HepG2 (cell line): ENCODE data around the gene P2RY2. TPM values are rescaled to one million over a fixed set of nuclear protein-coding genes. Genes with fewer than 3 reads are reported as not detected.

ENCODE experiments used
- ATAC-seq: fragments of 200-7000 bp; cut with Tn5 transposase; 3 replicates; pipeline ENCODE4 v1.9.1; 2020; ENCODE audit warnings: mild to moderate bottlenecking, moderate library complexity
- BruUV-seq: library from RNA; stranded (reverse); fragments of 400-500 nt; replicated peaks from 2 replicates; lab custom pipeline; 2021; lab: Mats Ljungman, UMichigan
- CTCF ChIA-PET: fragments of 300-600 bp; formaldehyde crosslinking; extraction: SDS; loops from one replicate; lab custom pipeline; 2021; ENCODE audit warnings: low total read pairs, inconsistent platforms, low intra/inter-chr PET ratio; lab: Yijun Ruan, JAX
- POLR2A ChIA-PET: fragments of 350-600 bp; sonication (Branson Sonifier 250); formaldehyde crosslinking; loops from one replicate; lab custom pipeline; 2020; ENCODE audit warnings: antibody characterized with exemption, inconsistent platforms; lab: Yijun Ruan, JAX
- DNase-seq: peaks from one replicate; pipeline ENCODE4 v3.0.0-alpha.2; 2015; ENCODE audit warnings: low spot score
- FAIRE-seq: peaks from 3 replicates; lab custom pipeline; 2011; peaks lifted over from hg19 to GRCh38; lab: Jason Lieb, UNC
- H2AFZ ChIP-seq: one replicate; pipeline ENCODE4 v1.6.1; 2011; ENCODE audit warnings: low read length, inconsistent platforms
- H3K27ac ChIP-seq: fragments of 300-600 bp; 3 replicates; pipeline ENCODE4 v1.8.0; 2011; ENCODE audit warnings: mixed run types, mild to moderate bottlenecking, mixed read lengths, low read length, inconsistent platforms; ENCODE audit not compliant: insufficient read depth; ENCODE audit errors: extremely low read length
- H3K27me3 ChIP-seq, 2 experiments: fragments of 200-600 bp in 1 of 2; 2 replicates in 1 of 2; 3 replicates in 1 of 2; pipeline versions ENCODE4 v1.6.0 to v1.8.0; 2011; ENCODE audit warnings: low read length in 2 of 2, mild to moderate bottlenecking in 2 of 2, moderate library complexity in 2 of 2, inconsistent platforms in 1 of 2; ENCODE audit not compliant: insufficient read depth in 2 of 2, control insufficient read depth in 1 of 2
- H3K36me3 ChIP-seq, 2 experiments: fragments of 200-600 bp in 1 of 2; replicated peaks in 1 of 2; 2 replicates in 1 of 2; 3 replicates in 1 of 2; pipeline versions ENCODE4 v1.5.1 to v1.8.0; 2011; ENCODE audit warnings: low read length in 2 of 2, inconsistent platforms in 1 of 2; ENCODE audit not compliant: insufficient read depth in 2 of 2, control insufficient read depth in 1 of 2
- H3K4me1 ChIP-seq: 2 replicates; pipeline ENCODE4 v1.5.1; 2012; ENCODE audit warnings: low read length, inconsistent platforms; ENCODE audit not compliant: insufficient read depth
- H3K4me2 ChIP-seq: 2 replicates; pipeline ENCODE4 v1.6.0; 2011; ENCODE audit warnings: low read depth, low read length, inconsistent platforms
- H3K4me3 ChIP-seq, 3 experiments: fragments of 200-600 bp in 1 of 3; sonication (generic), shearing (Covaris generic) in 1 of 3; replicated peaks in 1 of 3; 2 replicates each; pipeline ENCODE4 v1.5.1; 2011 to 2016; ENCODE audit warnings: low read length in 3 of 3, inconsistent platforms in 2 of 3, low read depth in 2 of 3, mild to moderate bottlenecking in 2 of 3, control low read depth in 1 of 3, mixed read lengths in 1 of 3; ENCODE audit not compliant: insufficient read depth in 1 of 3
- H3K79me2 ChIP-seq: one replicate; pipeline ENCODE4 v1.6.1; 2011; ENCODE audit warnings: low read length, inconsistent platforms; ENCODE audit not compliant: insufficient read depth
- H3K9ac ChIP-seq: 2 replicates; pipeline ENCODE4 v1.6.0; 2011; ENCODE audit warnings: mild to moderate bottlenecking, low read depth, low read length, inconsistent platforms; ENCODE audit not compliant: insufficient read depth
- H3K9me3 ChIP-seq: 2 replicates; pipeline ENCODE4 v1.5.1; 2012; ENCODE audit warnings: mild to moderate bottlenecking, low read length
- H4K20me1 ChIP-seq: 2 replicates; pipeline ENCODE4 v1.6.0; 2011; ENCODE audit warnings: inconsistent platforms, mild to moderate bottlenecking, low read length, moderate library complexity; ENCODE audit not compliant: insufficient read depth
- HMG20A ChIP-seq: IDR thresholded peaks from 2 replicates; pipeline ENCODE4 v1.6.1; 2016; ENCODE audit warnings: borderline replicate concordance
- MLLT10 ChIP-seq: sonication (generic); formaldehyde crosslinking; IDR thresholded peaks from 2 replicates; pipeline ENCODE4 v1.4.0; 2020; ENCODE audit warnings: missing genetic modification reagents
- RARG ChIP-seq: sonication (generic); formaldehyde crosslinking; IDR thresholded peaks from 2 replicates; pipeline ENCODE4 v1.4.0; 2020; ENCODE audit warnings: low read depth, mild to moderate bottlenecking, missing genetic modification reagents
- RFX5 ChIP-seq: IDR thresholded peaks from 2 replicates; pipeline ENCODE4 v1.6.1; 2011; ENCODE audit warnings: low read depth, low read length, improper control_type of control experiment
- STAG1 ChIP-seq: sonication (generic); formaldehyde crosslinking; IDR thresholded peaks from 2 replicates; pipeline ENCODE4 v1.4.0; 2020; ENCODE audit warnings: missing genetic modification reagents
- TBX2 ChIP-seq: sonication (generic); formaldehyde crosslinking; IDR thresholded peaks from 2 replicates; pipeline ENCODE4 v1.5.0; 2020; ENCODE audit warnings: missing genetic modification reagents, mild to moderate bottlenecking, borderline replicate concordance
- ZBTB8A ChIP-seq: sonication (generic); formaldehyde crosslinking; IDR thresholded peaks from 2 replicates; pipeline ENCODE4 v1.4.0; 2020; ENCODE audit warnings: mild to moderate bottlenecking, low read depth, missing genetic modification reagents, borderline replicate concordance
- ZC3H13 ChIP-seq: sonication (generic); formaldehyde crosslinking; IDR thresholded peaks from 2 replicates; pipeline ENCODE4 v1.8.1; 2023; ENCODE audit warnings: mild to moderate bottlenecking, missing genetic modification reagents, moderate library complexity
- ZNF121 ChIP-seq: sonication (generic); formaldehyde crosslinking; IDR thresholded peaks from 2 replicates; pipeline ENCODE4 v1.5.0; 2020; ENCODE audit warnings: mild to moderate bottlenecking, missing genetic modification reagents
- ZNF549 ChIP-seq: sonication (generic); formaldehyde crosslinking; IDR thresholded peaks from 2 replicates; pipeline ENCODE4 v1.5.0; 2020; ENCODE audit warnings: missing genetic modification reagents
- ZNF652 ChIP-seq: IDR thresholded peaks from 2 replicates; pipeline ENCODE4 v1.6.1; 2016; ENCODE audit warnings: low read depth, borderline replicate concordance
- ZNF678 ChIP-seq: sonication (generic); formaldehyde crosslinking; IDR thresholded peaks from 2 replicates; pipeline ENCODE4 v1.4.0; 2020; ENCODE audit warnings: mild to moderate bottlenecking, missing genetic modification reagents
- ZNF713 ChIP-seq: sonication (generic); formaldehyde crosslinking; IDR thresholded peaks from 2 replicates; pipeline ENCODE4 v1.4.0; 2020; ENCODE audit warnings: mild to moderate bottlenecking, missing genetic modification reagents
- ZNF879 ChIP-seq: sonication (generic); formaldehyde crosslinking; IDR thresholded peaks from 2 replicates; pipeline ENCODE4 v1.8.1; 2023; ENCODE audit warnings: missing genetic modification reagents
- WGBS: methylation state at CpG from one replicate; pipeline ENCODE4 v1.1.6; 2017; ENCODE audit warnings: low lambda C conversion rate; 5-methylcytosine and 5-hydroxymethylcytosine counted together
- in situ Hi-C: cut with HindIII; loops from 2 replicates; pipeline ENCODE4 v1.10.0; 2017; ENCODE audit warnings: low pct_unique_long_range_greater_than_20kb; ENCODE audit not compliant: extremely low pct_ligation_motif_present
- intact Hi-C: fragments of 100-400 bp; cut with micrococcal nuclease; formaldehyde crosslinking; loops from one replicate; pipeline ENCODE4 v1.10.0; 2022; ENCODE audit not compliant: unreplicated experiment
- polyA plus RNA-seq, 8 experiments: library from polyadenylated mRNA; depleted of rRNA in 3 of 8; stranded (reverse) in 7 of 8; unstranded in 1 of 8; fragments of >200 nt; fragmentation: Illumina TruSeq in 4 of 8; extraction: Trizol in 4 of 8; gene quantifications; 2 replicates each; pipeline versions ENCODE4 v1.2.1 to v1.2.3, GENCODE V29; 2011 to 2016; ENCODE audit warnings: low read depth in 4 of 8, missing spikeins in 1 of 8, mixed read lengths in 1 of 8; ENCODE audit not compliant: insufficient read depth in 1 of 8
- total RNA-seq, 5 experiments: library from RNA; depleted of rRNA; stranded (reverse); fragments of >200 nt; fragmentation: Illumina TruSeq; extraction: Trizol; gene quantifications; 2 replicates each; pipeline ENCODE4 v1.2.3, GENCODE V29; 2016; ENCODE audit warnings: low read depth in 1 of 5
- TF ChIP-seq, protein P1 (sequence below): sonication (generic); formaldehyde crosslinking; IDR thresholded peaks from 2 replicates; pipeline ENCODE4 v1.8.1; 2023; ENCODE audit warnings: missing genetic modification reagents, inconsistent platforms, borderline replicate concordance
- TF ChIP-seq, protein P2 (sequence below): sonication (generic); formaldehyde crosslinking; conservative IDR thresholded peaks from 2 replicates; pipeline ENCODE4 v1.4.0; 2020; ENCODE audit warnings: missing genetic modification reagents
- TF ChIP-seq, protein P3 (sequence below): IDR thresholded peaks from 2 replicates; pipeline ENCODE4 v1.6.1; 2016; ENCODE audit warnings: missing biosample characterization, missing genetic modification reagents, low read depth
- TF ChIP-seq, protein P4 (sequence below): sonication (generic); formaldehyde crosslinking; IDR thresholded peaks from 2 replicates; pipeline ENCODE4 v1.5.1; 2020; ENCODE audit warnings: mild to moderate bottlenecking, moderate library complexity, missing genetic modification reagents

The P2RY2 gene
- total and polyA plus RNA-seq, 2 of the 13 experiments (the other 11 are each of a cell fraction or from before 2014, with no cell fraction given) = 0.95 to 3.1 TPM

DNA sequence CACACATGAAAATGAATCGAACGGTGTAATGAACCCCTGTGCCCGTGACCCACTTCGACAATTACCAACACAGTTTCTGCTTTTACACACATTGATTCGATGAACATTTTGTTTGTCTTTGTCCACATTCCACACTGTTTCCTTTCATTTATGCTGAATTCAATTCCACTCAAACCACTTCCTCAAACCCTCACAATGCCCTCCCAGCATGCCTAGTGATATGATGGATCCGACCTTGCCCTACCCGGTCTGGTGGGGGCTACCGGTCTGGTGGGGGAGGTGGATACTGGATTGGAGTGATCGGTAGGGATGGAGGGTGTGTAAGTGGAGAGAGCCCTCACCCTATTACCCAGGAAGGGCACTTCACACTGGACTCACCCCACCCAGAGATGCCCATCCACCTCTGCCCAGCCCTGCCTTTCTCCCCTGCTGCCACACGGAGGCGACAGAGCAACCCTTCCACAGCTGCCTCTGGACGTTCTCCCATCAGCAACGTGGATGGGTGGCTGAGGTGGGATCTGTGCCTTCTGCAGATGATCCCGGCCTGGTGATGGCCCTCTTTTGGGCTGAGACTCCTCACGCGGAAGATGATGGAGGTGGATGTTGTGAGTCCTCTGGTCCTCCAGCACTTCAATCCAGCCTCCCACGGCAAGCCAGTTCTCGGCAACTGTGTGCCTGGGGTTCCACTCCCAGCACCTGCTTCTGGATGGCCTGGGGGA lies 33.0 kb upstream of the P2RY2 start:
- WGBS = 28% methylated on average over 15 of the region's 18 CpGs
- H3K27me3 ChIP-seq = peaks cover 0 to 22% of the 10 kb centered on the region in 2 experiments; a peak in 2 of 5 replicates
- H3K4me2 ChIP-seq = no peak overlapping the region
- FAIRE-seq = peak; percentile 81
- peak; percentile 52 for DNase-seq
- no peaks in the 10 kb centered on the region for H4K20me1 ChIP-seq
- in situ Hi-C loops (loop anchor here (5.0 kb wide), 2 partner anchors 52 to 102 kb away; no protein-coding TSS in a partner anchor), intact Hi-C loops (loop anchor here (1.0 kb wide), 2 partner anchors 57 to 104 kb away; no protein-coding TSS in a partner anchor)
- ATAC-seq = peak; percentile 88
- no peak overlapping the region for H2AFZ ChIP-seq
- CTCF ChIA-PET = interaction anchor here (1.3 to 3.5 kb wide), 4 partner anchors 33 to 105 kb away, joined by 5 to 39 read pairs (median 17); partner anchors contain the start of gene P2RY2
- H3K4me1 ChIP-seq = peaks cover 28% of the 10 kb centered on the region
- no peaks in the 10 kb centered on the region for H3K36me3 ChIP-seq
- H3K27ac ChIP-seq = no peak overlapping the region
- H3K4me3 ChIP-seq = no peak overlapping the region
- POLR2A ChIA-PET = no interaction called here
- no peaks in the 10 kb centered on the region for H3K79me2 ChIP-seq
- H3K9me3 ChIP-seq = no peaks in the 10 kb centered on the region
- H3K9ac ChIP-seq = no peak overlapping the region
- no TSS peak for BruUV-seq
- TF ChIP-seq, protein P1, sequence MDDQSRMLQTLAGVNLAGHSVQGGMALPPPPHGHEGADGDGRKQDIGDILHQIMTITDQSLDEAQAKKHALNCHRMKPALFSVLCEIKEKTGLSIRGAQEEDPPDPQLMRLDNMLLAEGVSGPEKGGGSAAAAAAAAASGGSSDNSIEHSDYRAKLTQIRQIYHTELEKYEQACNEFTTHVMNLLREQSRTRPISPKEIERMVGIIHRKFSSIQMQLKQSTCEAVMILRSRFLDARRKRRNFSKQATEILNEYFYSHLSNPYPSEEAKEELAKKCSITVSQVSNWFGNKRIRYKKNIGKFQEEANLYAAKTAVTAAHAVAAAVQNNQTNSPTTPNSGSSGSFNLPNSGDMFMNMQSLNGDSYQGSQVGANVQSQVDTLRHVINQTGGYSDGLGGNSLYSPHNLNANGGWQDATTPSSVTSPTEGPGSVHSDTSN (CRISPR knock-in tag) = no peak
- TF ChIP-seq RARG (CRISPR knock-in tag) (no peak), TBX2 (no peak), ZNF713 (CRISPR knock-in tag) (no peak), MLLT10 (CRISPR knock-in tag) (no peak), ZC3H13 (CRISPR knock-in tag) (no peak), ZNF652 (CRISPR knock-in tag) (no peak), ZNF549 (no peak), ZNF879 (CRISPR knock-in tag) (no peak), STAG1 (peak; percentile 87), ZNF678 (CRISPR knock-in tag) (no peak), HMG20A (no peak), ZNF121 (CRISPR knock-in tag) (no peak), RFX5 (no peak), ZBTB8A (CRISPR knock-in tag) (no peak)
- TF ChIP-seq, protein P2, sequence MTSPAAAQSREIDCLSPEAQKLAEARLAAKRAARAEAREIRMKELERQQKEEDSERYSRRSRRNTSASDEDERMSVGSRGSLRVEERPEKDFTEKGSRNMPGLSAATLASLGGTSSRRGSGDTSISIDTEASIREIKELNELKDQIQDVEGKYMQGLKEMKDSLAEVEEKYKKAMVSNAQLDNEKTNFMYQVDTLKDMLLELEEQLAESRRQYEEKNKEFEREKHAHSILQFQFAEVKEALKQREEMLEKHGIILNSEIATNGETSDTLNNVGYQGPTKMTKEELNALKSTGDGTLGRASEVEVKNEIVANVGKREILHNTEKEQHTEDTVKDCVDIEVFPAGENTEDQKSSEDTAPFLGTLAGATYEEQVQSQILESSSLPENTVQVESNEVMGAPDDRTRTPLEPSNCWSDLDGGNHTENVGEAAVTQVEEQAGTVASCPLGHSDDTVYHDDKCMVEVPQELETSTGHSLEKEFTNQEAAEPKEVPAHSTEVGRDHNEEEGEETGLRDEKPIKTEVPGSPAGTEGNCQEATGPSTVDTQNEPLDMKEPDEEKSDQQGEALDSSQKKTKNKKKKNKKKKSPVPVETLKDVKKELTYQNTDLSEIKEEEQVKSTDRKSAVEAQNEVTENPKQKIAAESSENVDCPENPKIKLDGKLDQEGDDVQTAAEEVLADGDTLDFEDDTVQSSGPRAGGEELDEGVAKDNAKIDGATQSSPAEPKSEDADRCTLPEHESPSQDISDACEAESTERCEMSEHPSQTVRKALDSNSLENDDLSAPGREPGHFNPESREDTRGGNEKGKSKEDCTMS (CRISPR knock-in tag) = no peak
- TF ChIP-seq, protein P3, sequence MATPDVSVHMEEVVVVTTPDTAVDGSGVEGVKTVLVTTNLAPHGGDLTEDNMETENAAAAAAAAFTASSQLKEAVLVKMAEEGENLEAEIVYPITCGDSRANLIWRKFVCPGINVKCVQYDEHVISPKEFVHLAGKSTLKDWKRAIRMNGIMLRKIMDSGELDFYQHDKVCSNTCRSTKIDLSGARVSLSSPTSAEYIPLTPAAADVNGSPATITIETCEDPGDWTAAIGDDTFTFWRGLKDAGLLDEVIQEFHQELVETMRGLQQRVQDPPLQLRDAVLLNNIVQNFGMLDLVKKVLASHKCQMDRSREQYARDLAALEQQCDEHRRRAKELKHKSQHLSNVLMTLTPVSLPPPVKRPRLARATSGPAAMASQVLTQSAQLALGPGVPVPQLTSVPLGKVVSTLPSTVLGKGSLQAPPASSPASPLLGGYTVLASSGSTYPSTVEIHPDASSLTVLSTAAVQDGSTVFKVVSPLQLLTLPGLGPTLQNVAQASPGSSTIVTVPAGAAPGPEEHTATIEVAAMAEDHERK (CRISPR knock-in tag) = no peak
- TF ChIP-seq, protein P4, sequence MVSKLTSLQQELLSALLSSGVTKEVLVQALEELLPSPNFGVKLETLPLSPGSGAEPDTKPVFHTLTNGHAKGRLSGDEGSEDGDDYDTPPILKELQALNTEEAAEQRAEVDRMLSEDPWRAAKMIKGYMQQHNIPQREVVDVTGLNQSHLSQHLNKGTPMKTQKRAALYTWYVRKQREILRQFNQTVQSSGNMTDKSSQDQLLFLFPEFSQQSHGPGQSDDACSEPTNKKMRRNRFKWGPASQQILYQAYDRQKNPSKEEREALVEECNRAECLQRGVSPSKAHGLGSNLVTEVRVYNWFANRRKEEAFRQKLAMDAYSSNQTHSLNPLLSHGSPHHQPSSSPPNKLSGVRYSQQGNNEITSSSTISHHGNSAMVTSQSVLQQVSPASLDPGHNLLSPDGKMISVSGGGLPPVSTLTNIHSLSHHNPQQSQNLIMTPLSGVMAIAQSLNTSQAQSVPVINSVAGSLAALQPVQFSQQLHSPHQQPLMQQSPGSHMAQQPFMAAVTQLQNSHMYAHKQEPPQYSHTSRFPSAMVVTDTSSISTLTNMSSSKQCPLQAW (CRISPR knock-in tag) = no peak
